OCI-LY3 (cell line): ENCODE measurements around the gene ERCC6L.

ENCODE experiments used
- EZH2phosphoT487 ChIP-seq: fragments of 200-600 bp; shearing (Covaris generic); IDR thresholded peaks from 2 replicates; pipeline ENCODE4 v1.6.1; 2018; ENCODE audit warnings: antibody characterized with exemption, mixed run types, low read depth
- TF ChIP-seq, protein P1 (sequence below): fragments of 200-600, 300-600 bp; sonication (generic); IDR thresholded peaks from 2 replicates; pipeline ENCODE4 v1.5.1; 2014; ENCODE audit warnings: antibody characterized with exemption, low read length, low read depth

DNA sequence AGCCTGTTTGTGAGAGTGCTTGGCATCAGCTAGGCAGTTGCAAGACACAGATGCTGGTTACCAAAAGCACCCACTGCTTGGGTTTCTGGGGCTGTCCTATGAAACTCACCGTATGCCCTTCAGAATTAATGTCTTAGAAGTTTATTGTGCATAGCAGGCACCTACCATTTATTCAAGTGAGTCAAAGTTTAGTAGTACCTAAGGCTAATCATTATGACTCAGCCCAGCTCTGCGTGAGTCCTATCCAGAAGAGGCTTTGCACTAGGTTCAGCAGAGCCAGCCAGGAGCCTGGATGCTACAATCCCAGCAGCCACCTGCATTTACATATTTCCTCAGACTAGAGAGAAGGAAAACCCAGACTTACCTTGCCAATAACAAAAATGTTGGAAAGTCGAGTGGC, 34.0 kb upstream of the ERCC6L start:
- TF ChIP-seq, protein P1, sequence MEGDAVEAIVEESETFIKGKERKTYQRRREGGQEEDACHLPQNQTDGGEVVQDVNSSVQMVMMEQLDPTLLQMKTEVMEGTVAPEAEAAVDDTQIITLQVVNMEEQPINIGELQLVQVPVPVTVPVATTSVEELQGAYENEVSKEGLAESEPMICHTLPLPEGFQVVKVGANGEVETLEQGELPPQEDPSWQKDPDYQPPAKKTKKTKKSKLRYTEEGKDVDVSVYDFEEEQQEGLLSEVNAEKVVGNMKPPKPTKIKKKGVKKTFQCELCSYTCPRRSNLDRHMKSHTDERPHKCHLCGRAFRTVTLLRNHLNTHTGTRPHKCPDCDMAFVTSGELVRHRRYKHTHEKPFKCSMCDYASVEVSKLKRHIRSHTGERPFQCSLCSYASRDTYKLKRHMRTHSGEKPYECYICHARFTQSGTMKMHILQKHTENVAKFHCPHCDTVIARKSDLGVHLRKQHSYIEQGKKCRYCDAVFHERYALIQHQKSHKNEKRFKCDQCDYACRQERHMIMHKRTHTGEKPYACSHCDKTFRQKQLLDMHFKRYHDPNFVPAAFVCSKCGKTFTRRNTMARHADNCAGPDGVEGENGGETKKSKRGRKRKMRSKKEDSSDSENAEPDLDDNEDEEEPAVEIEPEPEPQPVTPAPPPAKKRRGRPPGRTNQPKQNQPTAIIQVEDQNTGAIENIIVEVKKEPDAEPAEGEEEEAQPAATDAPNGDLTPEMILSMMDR, result no peak
- no peak for TF ChIP-seq EZH2phosphoT487
